8988T (cell line): Measurements from ENCODE around the gene KRT27.
A peak's percentile ranks its signal among the peaks of the same experiment; 100 is the strongest.

Source experiments
- DNase-seq: peaks from one replicate; pipeline ENCODE4 v3.0.0; 2011

KRT27 gene

GRCh38 chr17:40809721-40810421, 27.5 kb upstream of the KRT27 start:
- DNase-seq: no peak

- no peak for DNase-seq
Measured at GRCh38 chr17:40806131-40806530, 23.8 kb upstream of the KRT27 start.

- DNase-seq: peak; percentile 75
Measured at GRCh38 chr17:40803617-40804082, 21.3 kb upstream of the KRT27 start.

DNA sequence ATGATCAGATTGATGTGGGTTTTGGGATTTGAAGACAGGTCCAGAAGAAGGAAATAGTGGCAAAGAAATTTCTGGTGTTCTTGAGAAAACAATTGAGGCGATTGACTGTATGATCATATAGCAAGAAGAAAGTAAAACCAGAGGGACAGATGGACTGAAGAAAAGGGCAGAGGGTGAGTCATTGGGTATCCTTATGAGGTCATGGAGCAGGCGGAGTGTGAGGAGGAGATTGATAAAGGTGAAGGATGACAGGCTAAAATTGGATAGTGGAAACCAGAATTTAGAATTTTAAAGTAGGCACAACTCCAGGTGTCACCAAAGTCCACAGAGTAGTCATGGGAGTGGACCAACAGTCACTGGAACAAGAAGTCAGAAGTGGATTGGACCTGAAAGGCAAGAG, 18.8 kb upstream of the KRT27 start:
- DNase-seq: no peak

- DNase-seq: no peak
Measured at GRCh38 chr17:40800381-40800780, 18.0 kb upstream of the KRT27 start.

- DNase-seq: no peak
Measured at GRCh38 chr17:40799859-40800258, 17.5 kb upstream of the KRT27 start, which contains the start of gene KRT28. Gene KRT28 (minus strand): TSS chr17:40799959. CDS start chr17:40799893, 66 bp downstream.

- DNase-seq: no peak
Measured at GRCh38 chr17:40796846-40797245, 14.5 kb upstream of the KRT27 start.

DNA sequence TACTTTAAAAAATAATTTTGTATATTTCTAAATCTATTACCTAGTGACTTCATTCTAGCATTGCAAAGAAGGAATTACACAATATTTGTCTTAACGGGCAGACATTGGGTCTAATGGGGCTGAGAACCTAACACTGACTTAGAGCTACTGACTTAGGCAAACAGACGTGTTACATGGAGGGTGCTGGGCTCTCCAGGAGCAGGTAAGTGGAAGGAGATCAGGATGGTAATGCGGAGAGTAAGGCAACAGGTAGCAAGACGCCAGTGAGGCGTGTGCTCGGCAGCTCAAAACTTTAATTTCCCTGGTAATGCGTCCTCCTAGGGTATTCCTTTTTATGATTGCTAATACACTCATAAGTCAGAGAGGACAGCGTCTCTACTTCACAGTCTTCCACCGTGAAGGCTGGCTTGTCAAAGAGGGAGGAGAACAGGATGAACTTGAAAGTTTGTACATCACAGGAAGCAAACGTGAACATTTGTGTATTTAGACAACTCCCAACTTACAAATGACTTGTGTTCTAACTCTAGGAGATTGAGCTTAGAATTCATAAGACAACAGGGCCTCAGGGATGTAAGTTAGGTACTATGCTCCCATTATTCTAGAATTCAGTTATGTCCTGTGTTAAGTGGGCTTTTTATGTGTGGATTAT, 12.8 kb upstream of the KRT27 start:
- DNase-seq: no peak

DNA sequence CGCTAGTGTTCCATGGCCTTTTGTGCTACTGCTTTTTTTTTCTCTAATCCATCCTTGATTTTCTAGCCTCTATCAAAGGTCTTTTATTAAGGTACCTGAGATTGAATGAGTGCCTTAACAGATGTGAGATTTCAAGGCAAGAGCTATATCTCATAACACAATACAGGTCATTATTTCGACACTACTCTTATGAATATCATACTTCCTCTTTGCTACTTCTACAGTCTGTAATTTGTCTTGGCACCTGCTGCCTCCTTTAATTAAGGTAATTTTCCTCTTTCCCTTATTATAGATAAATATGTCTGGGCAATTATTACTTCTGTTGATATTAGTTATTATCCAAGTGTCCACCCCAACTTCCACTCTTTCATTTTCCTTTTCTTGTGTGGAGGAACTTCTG, 12.1 kb upstream of the KRT27 start:
- DNase-seq: no peak

GRCh38 chr17:40793832-40794231, 11.5 kb upstream of the KRT27 start:
- DNase-seq: no peak

DNA sequence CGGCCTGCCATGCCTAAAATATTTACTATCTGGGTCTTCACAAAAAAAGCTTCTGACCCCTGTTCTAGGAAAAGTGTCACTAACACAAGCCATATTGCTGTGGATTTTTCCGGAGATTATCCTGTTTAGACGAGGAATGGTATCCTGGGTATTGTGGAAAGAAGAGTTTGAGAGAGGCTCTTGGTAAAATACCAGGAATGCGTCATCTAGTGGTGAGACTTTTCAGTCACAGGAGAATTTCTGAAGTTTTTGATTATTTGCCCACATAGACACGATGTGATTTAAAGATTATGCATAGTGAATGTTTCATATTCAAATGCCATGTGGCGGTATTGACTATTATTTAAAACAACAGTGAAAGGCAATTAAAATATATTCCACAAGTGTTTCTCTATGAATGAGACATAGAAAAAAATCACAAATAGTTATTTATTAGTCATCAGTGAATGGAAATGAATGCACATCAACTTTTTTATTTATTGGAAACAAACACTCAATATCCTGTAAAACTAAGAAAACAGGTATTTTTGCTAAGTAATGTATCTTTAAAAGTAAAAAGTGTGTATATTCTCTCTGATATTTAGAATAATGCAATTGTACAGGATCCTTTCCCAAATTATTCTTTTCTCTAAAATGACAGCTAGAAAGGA, 9.6 kb upstream of the KRT27 start:
- DNase-seq: no peak

GRCh38 chr17:40791111-40791510, 8.8 kb upstream of the KRT27 start:
- no peak for DNase-seq

- DNase-seq: no peak
Measured at GRCh38 chr17:40779181-40779909, 3.0 kb downstream of the KRT27 start.

DNA sequence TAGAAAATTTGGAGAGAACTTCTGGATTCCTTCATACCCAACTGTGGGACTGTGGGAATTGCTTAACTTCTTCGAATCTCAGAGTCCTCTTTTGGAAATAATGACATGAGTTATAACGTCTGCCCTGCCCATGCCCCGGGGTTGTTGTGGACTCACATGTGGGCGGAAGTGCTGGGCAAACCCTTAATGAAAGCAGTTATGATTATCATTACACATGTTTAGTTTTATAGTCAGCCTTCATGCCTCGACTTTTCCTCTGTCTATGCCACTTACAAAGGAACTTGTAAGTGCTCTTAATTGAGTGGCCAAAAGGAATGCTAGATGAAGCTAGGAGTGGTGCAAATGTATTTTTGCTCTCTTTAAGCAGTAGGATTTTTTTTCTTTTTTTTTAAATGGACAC, 3.9 kb downstream of the KRT27 start:
- DNase-seq: no peak

- DNase-seq: no peak
Measured at GRCh38 chr17:40777971-40778370, 4.4 kb downstream of the KRT27 start.

GRCh38 chr17:40777459-40777858, 4.9 kb downstream of the KRT27 start:
- no peak for DNase-seq

- no peak for DNase-seq
Measured at GRCh38 chr17:40775945-40776344, 6.4 kb downstream of the KRT27 start.

DNA sequence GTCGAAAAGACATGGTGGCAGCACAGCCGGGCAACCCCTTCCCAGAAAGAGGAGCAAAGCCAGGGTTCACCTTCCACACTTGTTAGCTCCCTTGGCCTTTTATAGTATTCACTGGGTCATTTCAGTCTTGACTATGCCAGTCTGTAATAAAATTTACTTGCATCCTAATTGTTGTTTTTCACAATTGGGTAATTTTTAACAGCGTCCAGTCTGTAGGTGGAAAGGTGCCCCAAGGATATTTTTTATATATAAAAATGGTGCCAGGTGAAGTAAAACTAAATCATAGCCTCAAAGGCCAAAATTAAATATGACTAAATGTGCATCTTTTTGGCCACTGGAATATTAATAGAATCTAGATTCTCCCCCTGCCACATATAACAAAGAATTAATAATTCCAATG, 10.2 kb downstream of the KRT27 start, which contains the start of gene KRT26:
Gene KRT26 (minus strand): TSS at position 101 of the 400 bp plus-strand sequence. CDS start 88 bp downstream, at position 13.
- no peak for DNase-seq

DNA sequence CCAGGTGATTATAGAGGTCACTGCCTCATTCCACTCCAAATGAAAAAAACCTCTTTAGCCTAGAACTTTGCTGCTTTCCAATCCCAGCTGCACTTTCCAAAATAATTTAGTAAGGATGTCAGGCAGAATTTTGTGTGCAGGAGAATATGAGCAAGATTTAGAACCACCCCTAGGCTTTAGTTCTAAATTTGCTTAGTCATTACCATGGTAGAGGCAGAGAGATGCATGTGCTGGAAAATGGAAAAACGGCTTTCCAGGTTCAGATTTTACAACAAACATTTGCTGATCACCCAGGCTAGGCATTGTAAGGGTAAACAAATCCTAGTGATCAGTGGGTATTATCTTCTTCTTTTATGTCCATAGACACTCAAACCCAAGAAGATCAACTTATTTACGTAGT, 16.7 kb downstream of the KRT27 start:
- DNase-seq: no peak

DNA sequence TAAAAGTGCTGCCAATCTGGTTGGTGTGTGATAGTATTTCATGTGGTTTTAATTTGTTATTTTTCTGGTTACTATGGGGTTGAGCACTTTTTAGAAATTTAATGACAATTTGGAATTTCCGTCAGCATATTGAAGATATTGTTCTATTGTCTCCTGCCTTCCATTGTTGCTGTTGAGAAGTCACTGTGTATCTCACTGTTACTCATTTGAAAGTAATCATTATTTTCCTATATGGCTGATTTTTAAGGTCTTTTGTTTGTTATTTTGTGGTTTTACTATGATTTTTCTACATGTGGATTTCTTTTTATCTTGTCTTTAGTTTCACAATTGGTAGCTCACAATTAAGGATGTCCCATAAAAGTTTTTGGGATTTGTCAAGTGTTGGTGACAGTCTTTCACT, 18.6 kb downstream of the KRT27 start:
- no peak for DNase-seq

- DNase-seq: no peak
Measured at GRCh38 chr17:40760105-40761016, 22.0 kb downstream of the KRT27 start.

GRCh38 chr17:40755231-40755630, 27.1 kb downstream of the KRT27 start, which contains the start of gene KRT25:
Gene KRT25 (minus strand): TSS chr17:40755331. CDS start chr17:40755271, 60 bp downstream.
- no peak for DNase-seq
